Astrocyte of the hippocampus (primary cell): ENCODE data around the gene ADGRD2.

Source experiments
- DNase-seq: peaks from one replicate; pipeline ENCODE4 v3.0.0; 2011; ENCODE audit warnings: low read depth, low spot score

The ADGRD2 gene

GRCh38 chr9:124511891-124512805 is 61.9 kb downstream of the ADGRD2 start:
- no peak for DNase-seq

GRCh38 chr9:124512806-124513204 is 62.6 kb downstream of the ADGRD2 start:
- DNase-seq = no peak

- DNase-seq = peak; percentile 40
These were observed 63.2 kb downstream of the ADGRD2 start for GRCh38 chr9:124513376-124513994.

GRCh38 chr9:124514125-124514524 is 63.9 kb downstream of the ADGRD2 start:
- DNase-seq = no peak

DNA sequence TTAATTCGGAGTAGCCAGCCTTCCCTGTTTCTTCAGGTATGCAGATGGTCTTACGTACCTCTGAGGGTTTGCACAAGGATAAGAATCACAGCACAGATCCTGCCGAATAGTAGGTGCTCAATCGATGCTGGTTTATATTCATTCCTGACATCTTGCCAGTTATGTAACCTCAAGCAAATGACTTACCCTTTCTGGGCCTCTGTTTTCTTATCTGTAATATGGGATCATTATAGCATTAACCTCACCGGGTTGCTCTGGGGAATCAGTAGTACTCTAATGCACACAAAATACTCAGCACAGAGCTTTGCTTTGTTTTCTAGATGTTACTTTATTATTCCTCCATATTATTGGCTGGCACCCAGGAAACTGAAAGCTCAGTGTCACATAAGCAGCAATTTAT is 64.6 kb downstream of the ADGRD2 start:
- DNase-seq = no peak

DNA sequence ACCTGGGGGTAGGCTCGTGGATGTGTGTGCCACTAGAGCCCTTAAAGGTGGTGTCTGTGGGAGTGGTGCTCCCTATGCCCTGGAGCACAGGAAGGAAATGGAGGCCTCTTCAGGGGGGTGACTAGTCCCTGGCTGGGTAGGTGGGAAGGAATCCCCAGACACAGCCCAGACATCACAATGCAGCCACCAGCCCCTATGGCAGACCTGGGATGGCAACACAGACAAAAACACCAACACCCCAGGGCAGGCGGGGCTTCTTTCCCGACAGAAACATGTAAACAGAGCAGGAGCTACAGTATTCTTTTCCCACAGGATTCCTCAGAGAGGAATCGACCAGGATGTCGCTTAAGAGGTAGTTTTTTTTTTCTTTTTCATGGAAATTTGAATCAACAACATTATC is 67.3 kb downstream of the ADGRD2 start:
- no peak for DNase-seq

DNA sequence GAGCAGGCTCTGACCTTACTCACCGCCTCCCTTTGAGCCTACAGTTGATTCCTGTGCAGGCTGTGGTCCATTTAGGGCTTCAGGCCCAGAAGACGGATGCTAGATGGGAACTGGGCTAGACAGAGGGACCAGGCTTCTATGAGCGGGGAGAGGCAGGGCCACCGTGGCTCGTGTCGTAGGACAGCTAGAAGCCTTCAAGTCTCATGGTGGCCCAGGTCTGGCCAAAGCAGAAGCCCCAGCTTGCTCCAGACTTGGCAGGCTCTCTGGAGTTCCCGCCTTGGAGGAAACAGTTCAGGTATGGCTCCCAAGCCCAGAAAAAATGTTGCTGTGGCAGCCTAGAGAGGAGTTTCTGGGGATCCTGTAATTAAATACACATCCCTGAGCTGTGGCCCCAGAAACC is 67.9 kb downstream of the ADGRD2 start:
- no peak for DNase-seq

- DNase-seq = no peak
These were observed 70.0 kb downstream of the ADGRD2 start for GRCh38 chr9:124520206-124520596.

GRCh38 chr9:124521142-124521541 is 70.9 kb downstream of the ADGRD2 start:
- no peak for DNase-seq

GRCh38 chr9:124522121-124523098 is 72.2 kb downstream of the ADGRD2 start:
- DNase-seq = no peak

DNA sequence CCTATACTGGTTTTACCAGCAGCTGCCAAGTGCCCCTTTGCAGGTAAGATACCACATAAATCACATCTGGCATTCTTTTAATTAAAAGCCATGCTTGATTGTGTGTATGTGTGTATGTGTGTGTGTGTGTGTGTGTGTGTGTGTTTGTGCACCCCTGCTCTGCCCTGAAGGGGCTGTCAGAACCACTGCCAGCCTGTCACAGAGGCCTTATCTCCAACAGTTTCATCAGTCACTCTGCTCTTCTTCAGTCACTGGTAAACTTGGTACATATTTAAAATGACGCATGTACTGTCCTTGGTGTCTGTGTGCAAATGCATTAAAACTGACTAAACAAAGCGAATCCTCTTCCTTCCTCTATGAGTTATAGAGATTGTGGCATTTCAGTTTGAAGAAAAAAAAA is 75.9 kb downstream of the ADGRD2 start:
- DNase-seq = no peak

GRCh38 chr9:124527781-124528180 is 77.5 kb downstream of the ADGRD2 start:
- DNase-seq = peak; percentile 37
